ENCODE results near the gene P2RY8. TPM values are rescaled to one million over a fixed set of nuclear protein-coding genes. Genes with fewer than 3 reads are reported as not detected.

P2RY8 gene
- total and polyA plus RNA-seq, 2 experiments from 2014 or later, result not detected

GRCh38 chrX:1506916-1507315 is 30.1 kb downstream of the P2RY8 start:
- Histone ChIP-seq H3K27me3 (no peaks in the 10 kb centered on the region), H3K9me3 (ENCODE audit: low read depth) (no peaks in the 10 kb centered on the region), H3K4me1 (ENCODE audit: low read depth) (no peaks in the 10 kb centered on the region), H3K36me3 (no peaks in the 10 kb centered on the region), H3K4me3 (no peak overlapping the region), H3K27ac (no peak overlapping the region)
- no peak for DNase-seq (ENCODE audit: low read depth in 1 of 2, low spot score in 1 of 2)
- TF ChIP-seq, protein P1, sequence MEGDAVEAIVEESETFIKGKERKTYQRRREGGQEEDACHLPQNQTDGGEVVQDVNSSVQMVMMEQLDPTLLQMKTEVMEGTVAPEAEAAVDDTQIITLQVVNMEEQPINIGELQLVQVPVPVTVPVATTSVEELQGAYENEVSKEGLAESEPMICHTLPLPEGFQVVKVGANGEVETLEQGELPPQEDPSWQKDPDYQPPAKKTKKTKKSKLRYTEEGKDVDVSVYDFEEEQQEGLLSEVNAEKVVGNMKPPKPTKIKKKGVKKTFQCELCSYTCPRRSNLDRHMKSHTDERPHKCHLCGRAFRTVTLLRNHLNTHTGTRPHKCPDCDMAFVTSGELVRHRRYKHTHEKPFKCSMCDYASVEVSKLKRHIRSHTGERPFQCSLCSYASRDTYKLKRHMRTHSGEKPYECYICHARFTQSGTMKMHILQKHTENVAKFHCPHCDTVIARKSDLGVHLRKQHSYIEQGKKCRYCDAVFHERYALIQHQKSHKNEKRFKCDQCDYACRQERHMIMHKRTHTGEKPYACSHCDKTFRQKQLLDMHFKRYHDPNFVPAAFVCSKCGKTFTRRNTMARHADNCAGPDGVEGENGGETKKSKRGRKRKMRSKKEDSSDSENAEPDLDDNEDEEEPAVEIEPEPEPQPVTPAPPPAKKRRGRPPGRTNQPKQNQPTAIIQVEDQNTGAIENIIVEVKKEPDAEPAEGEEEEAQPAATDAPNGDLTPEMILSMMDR (IDR thresholded peaks at IDR 0.05; ENCODE audit: low read depth, low read length), result no peak

GRCh38 chrX:1502853-1503252 is 34.1 kb downstream of the P2RY8 start:
- no peak overlapping the region for H3K4me3 ChIP-seq
- no peak for DNase-seq (ENCODE audit: low read depth in 1 of 2, low spot score in 1 of 2)
- no peaks in the 10 kb centered on the region for H3K4me1 ChIP-seq (ENCODE audit: low read depth)
- H3K27me3 ChIP-seq, result no peaks in the 10 kb centered on the region
- no peaks in the 10 kb centered on the region for H3K36me3 ChIP-seq
- no peaks in the 10 kb centered on the region for H3K9me3 ChIP-seq (ENCODE audit: low read depth)
- H3K27ac ChIP-seq, result no peak overlapping the region
- TF ChIP-seq, protein P1 (IDR thresholded peaks at IDR 0.05; ENCODE audit: low read depth, low read length), result no peak

- H3K36me3 ChIP-seq, result no peaks in the 10 kb centered on the region
- TF ChIP-seq, protein P1 (IDR thresholded peaks at IDR 0.05; ENCODE audit: low read depth, low read length), result no peak
- no peaks in the 10 kb centered on the region for H3K27me3 ChIP-seq
- H3K27ac ChIP-seq, result no peak overlapping the region
- no peak for DNase-seq (ENCODE audit: low read depth in 1 of 2, low spot score in 1 of 2)
- H3K4me1 ChIP-seq (ENCODE audit: low read depth), result no peaks in the 10 kb centered on the region
- no peaks in the 10 kb centered on the region for H3K9me3 ChIP-seq (ENCODE audit: low read depth)
- no peak overlapping the region for H3K4me3 ChIP-seq
Measured at GRCh38 chrX:1502241-1502640, 34.7 kb downstream of the P2RY8 start.

DNA sequence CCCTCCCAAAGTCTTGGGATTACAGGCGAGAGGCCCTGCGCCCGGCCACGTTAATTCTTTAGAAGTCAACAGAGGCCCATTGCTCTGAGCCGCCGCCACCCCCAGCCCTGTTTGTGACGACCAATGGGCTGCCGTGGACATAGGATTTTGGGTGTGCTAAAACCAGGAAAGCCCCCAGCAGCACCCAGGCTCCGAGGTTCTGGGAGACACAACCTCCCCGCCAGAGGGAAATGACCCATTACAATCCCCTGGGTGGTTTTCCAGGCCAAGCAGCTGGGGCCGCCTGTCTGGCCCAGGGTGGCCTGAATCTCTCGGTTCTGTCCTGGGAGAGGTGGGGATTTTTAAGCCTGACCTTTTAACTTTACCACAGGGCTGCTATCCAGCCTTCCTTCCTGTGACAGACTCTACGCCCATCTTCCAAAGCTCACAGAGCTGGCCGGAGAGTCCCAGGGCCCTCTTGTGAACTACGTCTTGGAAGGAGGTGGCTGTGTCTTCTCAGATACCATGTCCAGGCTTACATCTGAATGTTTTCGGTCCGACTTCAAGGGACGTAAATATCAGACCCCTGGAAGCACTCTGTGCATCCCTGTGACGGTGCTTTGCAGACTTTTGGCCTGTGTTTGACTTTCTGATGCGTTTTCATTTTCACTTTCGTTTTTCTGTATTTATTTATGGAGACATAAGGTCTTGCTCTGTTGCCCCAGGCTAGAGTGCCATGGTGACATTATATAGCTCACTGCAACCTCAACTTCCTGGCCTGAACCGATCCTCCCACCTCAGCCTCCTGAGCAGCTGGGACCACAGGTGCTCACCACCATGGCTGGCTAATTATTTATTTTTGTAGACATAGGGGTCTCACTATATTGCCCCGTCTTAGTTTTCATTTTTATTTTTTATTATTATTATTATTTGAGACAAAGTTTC is 36.0 kb downstream of the P2RY8 start:
- no peaks in the 10 kb centered on the region for H3K36me3 ChIP-seq
- H3K27me3 ChIP-seq, result no peaks in the 10 kb centered on the region
- TF ChIP-seq, protein P1 (IDR thresholded peaks at IDR 0.05; ENCODE audit: low read depth, low read length), result no peak
- no peak for DNase-seq (ENCODE audit: low read depth in 1 of 2, low spot score in 1 of 2)
- no peak overlapping the region for H3K27ac ChIP-seq
- H3K4me1 ChIP-seq (ENCODE audit: low read depth), result no peaks in the 10 kb centered on the region
- no peak overlapping the region for H3K4me3 ChIP-seq
- H3K9me3 ChIP-seq (ENCODE audit: low read depth), result no peaks in the 10 kb centered on the region

DNA sequence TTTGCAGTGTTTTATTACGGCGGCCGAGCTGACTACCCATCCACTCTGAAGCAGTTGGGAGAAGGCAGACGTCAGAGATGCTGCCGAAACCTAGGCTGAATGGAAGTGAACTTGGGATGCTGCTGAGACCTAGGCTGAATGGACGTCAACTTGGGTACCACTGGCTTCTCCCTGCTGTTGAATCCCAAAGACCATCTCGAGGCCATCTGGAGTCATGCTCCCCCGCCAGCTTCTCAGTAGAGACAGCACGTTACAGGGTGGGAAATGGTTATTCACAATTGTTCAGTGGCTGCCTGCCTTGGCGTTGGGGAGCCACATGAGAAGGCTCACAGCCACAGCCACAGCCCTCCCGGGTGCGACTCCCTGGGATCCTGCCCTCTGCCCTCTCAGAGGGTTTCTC is 40.9 kb downstream of the P2RY8 start:
- Histone ChIP-seq H3K27me3 (no peaks in the 10 kb centered on the region), H3K9me3 (ENCODE audit: low read depth) (no peaks in the 10 kb centered on the region)
- no peak for DNase-seq (ENCODE audit: low read depth in 1 of 2, low spot score in 1 of 2)

More for the DNA sequence above, 40.9 kb downstream of the P2RY8 start:
- no peak overlapping the region for H3K4me3 ChIP-seq
- no peaks in the 10 kb centered on the region for H3K4me1 ChIP-seq (ENCODE audit: low read depth)
- H3K27ac ChIP-seq, result no peak overlapping the region
- TF ChIP-seq, protein P1 (IDR thresholded peaks at IDR 0.05; ENCODE audit: low read depth, low read length), result no peak
- H3K36me3 ChIP-seq, result no peaks in the 10 kb centered on the region
